ENCODE measurements around the gene HK3. TPM values are rescaled to one million over a fixed set of nuclear protein-coding genes. Genes with fewer than 3 reads are reported as not detected.

HK3 gene
- total RNA-seq, 1 donor from 2014 or later = 5.6 TPM

DNA sequence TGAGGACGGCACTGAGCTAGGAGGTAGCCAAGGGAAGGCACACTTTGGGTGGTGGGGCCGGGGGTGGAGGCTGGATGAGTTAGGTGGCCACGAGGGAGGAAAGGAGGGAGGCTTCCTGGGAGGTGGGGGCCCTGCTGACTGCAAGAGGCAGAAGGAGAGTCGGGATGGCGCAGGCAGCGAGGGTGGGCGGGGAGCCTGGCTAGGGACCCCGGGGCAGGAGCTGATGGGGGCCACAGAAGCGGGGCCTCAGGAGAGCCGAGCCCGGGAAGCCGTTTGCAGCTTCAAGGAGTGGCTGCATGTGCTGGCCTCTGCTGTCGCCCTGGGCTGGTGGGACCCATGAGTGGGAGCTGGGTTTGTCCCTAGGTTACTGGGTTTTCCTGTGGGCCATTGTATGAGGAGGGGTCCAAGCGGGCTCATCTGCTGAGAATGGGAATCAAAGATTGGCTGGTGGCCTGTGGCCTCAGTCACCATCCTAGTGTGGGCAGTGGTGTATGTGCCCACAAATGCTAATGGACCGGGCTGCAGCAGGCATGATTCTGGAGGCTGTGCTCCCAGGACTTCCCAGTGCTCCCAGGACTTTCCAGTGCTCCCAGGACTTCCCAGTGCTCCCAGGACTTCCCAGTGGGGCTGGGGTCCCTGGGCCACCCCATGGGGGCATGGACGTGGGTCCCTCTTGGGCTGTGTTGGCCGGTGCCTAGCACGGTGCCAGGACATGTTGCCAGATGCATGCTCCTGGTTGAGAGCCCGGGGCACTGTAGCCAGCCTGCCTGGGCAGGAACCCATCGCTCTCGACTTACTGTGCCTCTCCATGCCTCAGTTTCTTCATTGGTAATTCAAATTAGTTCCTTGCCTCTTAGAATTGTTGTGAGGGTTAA lies 48.5 kb downstream of the HK3 start:
- DNase-seq (ENCODE audit: low spot score) = no peak

DNA sequence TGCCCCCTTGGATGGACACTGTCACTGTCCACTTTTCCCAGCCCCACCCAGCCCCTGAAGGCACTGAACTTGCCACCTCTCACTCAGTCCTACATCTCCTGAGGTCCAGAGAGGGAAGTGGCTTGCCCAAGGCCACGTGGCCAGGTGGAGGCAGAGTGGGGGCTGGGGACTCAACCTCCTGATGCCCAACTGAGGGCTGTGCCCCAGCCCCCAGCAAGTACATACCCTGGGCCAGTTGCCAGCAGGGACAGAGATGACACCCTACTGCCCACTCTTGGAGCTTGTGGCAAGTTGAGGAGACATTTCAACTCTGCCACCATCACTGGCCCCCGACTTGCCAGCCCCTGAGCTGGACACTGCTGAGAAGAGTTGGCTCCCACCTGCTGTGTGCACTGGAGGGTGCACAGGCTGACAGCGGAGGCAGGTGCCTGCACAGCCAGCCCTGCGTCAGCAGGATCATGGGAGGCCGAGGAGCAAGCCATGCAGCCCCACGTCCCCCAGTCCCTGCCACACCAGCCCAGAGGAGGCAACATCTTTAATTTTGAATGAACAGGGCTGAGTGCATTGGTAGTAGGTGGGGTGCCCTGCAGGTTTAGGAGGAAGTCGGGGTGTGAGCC lies 49.4 kb downstream of the HK3 start:
- DNase-seq (ENCODE audit: low spot score) = no peak

DNA sequence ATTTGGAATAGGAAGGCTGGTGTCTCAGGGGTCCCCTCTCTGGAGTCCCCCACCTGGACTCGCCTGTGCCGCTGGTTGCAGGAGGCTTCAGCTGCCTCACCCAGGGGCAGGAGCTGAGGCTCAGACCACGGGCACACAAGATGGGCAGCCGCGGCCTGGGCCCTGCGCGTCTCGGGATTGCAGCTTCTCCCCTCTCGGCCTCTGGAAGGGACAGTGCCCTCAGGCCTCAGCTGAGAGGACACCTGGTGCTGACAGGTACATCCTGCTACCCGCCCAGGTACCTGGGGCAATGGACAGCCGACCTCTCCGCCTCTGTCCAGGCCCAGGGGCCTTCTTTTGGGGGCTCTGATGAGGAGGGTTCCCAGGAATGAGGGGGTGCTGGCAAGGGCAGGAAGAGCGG lies 50.5 kb downstream of the HK3 start:
- DNase-seq (ENCODE audit: low spot score) = no peak

DNA sequence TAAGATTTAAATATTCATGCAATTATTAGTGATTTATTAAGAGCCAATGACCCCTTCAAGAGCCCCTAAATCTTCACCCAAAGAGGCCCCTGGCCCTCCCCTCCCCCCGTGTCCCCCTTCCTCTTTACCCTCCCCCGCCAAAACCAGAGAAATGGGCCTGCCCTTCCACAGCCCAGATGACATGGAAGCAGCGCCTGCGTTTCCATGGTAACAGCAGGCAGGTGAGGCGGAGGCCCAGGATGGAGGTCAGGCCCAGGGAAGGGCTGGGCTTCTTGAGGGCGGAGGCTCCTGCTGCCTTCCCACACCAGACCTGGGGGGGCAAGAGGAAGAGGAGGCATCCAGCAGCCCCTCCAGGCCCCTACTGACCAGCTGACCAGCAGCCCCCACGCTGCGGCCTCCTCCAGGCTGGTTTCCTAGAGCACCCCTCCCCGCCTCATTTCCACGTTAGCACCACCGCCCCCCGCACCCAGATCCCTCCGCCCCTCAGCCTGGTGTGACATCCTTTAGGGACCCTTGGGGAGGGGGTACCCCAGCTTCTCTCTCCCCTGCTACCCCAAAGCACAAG lies 51.3 kb downstream of the HK3 start:
- DNase-seq (ENCODE audit: low spot score) = no peak

DNA sequence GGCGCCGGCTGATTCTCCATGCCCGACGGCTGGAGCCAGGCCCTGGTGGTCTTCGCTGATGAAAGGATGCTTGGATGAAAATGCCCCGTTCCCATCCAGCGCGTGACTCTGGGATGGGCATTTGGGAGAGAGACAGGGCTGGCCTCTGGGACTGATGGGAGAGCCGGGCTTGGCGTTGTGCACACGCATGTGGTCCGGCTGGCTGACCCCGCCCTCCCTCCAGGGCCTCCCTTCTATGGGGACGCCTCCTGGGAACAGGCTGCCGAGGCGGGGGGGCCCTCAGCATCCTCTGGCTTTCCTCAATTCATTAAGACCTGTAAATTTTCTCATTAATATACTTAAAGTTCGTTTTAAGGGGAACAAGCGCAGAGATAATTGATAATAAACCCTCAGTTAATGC lies 52.0 kb downstream of the HK3 start:
- no peak for DNase-seq (ENCODE audit: low spot score)

DNA sequence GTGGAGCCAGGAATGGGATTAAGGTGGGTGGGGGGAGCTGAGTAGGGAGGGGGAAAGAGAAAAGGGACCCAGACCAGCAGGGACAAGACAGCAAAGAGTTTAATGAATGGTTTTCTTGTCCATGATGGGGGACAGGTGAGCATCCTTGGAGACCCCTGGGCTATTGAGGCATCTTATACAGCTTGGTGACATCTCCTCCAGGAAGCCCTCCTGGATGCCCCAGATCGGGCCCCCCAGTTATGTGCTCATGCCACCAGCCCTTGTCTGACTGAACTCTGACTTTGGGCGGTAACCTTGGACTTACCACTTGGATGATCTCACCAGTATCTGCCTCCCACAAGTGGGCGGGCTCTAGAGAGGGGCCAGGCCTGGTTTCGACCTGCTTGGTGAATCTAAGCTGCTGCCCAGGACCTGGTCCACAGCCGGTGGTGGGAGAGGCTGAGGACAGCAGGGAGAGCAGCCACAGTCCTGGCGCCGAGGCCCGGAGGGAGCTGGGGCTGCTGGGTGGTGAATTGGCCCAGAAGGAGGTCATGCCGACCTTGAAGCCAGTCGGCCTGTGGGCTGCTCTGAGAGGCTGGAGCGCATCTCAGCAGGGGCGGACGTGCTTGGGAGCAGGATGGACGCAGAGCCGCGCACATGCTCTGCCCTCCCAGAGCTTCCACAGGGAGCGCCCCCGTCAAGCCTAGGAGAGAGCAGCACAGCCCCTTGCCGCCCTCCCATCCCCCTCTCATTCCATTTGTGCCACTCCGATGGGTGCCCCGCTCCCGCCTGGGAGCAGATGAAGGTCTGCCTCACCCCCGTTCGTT lies 52.6 kb downstream of the HK3 start:
- no peak for DNase-seq (ENCODE audit: low spot score)

DNA sequence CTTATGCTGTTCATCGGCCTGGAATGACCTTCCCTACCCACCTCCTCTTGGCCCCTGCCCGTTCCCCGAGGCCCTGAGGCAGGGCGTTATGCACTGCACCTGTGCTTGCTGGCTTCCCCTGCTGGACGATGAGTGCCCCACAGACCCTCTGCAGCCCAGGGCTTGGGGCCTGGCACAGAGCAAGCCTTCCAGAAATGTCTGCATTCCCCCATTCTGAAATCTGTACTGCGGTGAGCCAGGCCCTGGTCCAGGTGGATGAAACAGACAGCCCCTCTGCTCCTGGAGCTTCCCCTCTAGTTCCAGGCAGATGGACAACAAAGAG lies 53.8 kb downstream of the HK3 start:
- no peak for DNase-seq (ENCODE audit: low spot score)

DNA sequence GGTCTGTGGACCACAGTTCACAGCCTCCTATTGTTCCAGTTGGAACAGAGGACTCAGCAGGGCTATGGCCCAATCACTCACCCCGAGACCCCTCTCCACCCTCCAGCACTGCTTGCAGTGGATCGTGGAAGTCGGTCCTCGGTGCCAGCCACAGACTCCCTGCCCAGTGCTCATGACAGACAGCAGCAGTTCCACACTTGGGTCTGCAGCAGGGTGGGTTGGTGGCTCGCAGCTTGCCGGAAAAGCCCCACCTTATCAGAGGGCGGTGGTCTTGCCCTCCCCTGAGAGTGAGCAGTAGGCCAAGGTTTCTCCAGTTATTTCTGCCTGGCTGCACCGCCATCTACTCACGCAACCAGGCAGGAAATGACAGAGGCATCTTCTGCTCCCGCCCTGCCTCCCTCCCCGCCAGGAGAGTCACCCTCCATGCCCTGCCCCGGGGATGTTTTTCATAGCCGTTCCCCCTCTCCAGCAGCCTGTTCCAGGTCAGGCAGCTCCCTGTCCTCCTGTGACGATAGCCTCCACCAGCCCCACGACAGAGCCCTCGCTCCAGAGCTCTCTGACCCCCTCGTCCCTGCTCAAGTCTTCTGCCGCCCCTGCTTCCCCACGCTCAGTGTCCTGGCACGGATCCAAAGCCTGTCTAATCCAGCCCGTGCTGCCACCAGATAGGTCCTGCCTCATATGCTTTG lies 54.3 kb downstream of the HK3 start:
- no peak for DNase-seq (ENCODE audit: low spot score)

DNA sequence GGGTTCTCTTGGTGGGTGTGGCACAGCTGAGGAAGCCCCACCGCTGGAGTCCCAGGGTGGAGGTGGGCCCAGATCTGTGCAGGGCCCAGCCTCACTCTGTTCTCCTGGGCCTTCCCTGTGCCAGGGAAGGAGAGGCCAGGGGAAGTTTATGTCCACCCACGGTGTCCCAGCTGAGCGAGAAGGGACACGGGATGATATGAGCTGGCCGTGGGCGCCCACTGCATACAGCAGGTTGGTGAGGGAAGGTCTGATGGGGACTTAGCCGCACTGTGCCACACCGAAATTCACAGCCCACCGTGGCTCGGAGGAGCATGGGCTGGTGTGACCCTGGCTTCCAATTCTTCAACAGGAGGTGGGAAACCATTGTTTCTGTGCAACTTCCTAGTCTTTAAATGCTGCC lies 54.9 kb downstream of the HK3 start:
- no peak for DNase-seq (ENCODE audit: low spot score)

DNA sequence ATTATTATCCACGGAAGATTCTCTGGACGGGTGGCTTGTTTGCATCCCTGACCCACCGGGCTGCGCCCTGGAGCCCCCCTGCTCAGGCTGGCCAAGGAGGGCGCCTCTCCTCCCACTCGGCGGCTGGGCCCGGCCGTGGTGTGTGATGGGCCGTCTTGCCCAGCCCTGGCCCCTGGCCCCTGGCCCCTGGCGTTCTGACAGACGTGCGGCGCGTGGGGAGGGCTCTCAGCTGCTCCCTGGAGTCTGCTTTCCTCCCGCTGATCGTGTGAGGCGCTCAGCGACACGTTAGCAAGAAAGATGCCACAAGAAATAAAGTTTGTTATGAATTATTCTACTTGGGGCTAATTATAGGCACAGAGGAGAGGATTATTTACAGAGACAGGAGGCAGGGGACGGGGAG lies 55.5 kb downstream of the HK3 start:
- no peak for DNase-seq (ENCODE audit: low spot score)

DNA sequence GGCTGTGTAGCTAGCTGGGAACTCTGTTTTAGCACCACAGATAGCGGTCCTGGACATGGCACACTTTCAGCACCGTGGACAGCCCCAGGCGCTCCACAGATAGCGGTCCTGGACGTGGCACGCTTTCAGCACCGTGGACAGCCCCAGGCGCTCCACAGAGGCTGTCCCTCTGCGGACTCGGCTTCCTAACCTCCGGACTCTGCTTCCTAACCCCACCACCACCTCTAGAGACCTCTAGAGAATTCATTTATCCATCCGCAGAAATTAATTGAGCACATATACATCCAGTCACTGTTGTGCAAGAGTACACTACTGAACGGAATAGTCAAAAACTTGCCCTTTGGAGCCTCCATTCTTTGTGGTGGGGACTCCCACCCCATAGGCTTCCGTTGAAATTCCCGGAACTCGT lies 61.4 kb downstream of the HK3 start:
- DNase-seq (ENCODE audit: low spot score) = peak; percentile 83

DNA sequence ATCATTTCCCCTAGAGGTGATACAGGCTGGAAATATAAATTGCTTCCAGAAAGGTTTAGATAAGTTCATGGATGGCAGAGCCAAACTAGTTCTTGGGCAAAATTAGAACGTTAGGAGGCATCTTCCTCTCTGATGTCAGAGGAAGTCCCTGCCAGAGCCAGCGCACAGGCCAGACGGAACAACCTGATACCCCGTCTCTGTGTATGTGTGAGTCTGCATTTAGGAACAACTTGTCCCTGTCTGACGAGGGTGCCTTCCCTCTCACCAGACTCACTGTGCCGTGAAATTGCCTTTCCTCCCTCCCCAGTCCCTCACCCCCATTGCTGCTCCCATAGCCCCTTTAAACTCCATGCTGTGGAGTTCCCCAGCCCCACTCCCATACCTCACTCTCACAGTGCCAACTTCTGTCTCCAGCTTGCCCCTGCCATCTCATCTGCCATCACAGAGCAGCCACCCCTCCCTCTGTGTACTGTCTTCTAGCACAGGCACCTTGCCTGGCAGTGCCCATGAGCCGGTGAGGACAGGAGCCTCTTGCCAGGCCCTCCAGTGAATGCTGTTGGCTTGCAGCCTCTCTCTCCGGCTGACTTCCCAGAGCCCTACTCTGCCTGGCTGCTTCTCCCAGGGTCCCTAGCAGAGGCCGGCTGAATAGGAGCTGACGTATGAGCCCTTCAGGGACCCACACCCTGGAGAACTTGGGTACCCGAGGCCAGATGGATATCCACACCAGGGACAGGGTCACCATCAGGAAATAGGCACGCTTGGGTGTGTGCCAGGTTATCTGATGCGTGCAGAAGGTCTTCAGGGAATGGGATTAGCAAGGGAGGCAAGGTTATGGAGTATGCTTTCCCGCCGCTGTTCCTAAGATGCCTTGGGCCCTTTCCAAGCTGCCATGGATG lies 62.1 kb downstream of the HK3 start:
- DNase-seq (ENCODE audit: low spot score) = no peak

DNA sequence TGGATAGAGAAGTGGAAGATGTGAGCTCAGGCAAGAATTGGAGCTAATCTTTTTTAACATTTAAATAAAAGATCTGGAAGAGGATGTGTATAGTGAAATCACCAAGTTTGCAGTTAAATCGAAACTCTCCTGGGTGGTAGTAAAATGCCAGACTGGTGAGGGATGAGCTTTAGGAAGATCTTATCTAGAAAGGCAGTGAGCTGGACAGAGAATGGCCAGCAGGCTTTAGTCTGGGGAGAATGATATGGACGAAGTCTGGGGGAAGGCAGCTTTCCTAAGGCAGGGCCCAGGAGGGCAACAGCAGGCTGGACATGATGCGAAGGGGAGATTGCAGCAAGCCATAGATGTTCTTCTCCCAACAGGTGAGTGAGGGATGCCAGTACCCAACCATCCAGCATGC lies 63.2 kb downstream of the HK3 start:
- no peak for DNase-seq (ENCODE audit: low spot score)

DNA sequence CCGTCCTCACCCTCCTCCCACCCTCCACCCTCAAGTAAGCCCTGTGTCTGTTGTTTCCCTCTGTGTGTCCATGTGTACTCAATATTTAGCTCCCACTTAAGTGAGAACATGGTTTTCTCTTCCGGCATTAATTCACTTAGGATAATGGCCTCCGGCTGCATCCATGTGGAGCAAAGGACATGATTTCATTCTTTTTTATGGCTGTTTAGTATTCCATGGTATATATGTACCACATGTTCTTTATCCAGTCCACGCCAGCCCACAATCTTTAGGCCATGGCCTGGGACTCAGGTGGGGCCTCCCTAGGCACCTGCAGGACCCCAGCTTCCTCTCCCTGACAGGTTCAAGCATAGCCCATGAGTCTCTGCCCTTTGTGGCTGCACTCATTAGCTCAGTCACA lies 65.9 kb downstream of the HK3 start:
- no peak for DNase-seq (ENCODE audit: low spot score)

DNA sequence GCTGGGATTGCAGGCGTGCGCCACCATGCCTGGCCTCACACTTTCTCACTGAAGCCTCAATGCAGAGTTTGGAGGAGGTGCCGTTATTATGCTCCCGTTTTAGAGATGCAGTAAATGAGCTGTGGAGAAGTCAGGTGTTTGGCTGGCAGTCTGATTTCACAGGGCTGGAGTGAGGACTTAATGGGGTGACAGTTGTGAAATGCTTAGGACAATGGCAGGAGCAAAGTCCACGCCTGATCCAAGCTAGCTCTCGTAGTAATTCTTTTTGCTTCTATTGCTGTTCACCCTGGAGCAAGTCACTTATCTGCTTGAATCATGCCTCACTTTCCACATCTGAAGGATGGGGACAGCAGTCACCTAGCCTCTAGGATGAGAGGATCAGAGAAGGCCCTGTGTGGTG lies 67.0 kb downstream of the HK3 start:
- DNase-seq (ENCODE audit: low spot score) = no peak

DNA sequence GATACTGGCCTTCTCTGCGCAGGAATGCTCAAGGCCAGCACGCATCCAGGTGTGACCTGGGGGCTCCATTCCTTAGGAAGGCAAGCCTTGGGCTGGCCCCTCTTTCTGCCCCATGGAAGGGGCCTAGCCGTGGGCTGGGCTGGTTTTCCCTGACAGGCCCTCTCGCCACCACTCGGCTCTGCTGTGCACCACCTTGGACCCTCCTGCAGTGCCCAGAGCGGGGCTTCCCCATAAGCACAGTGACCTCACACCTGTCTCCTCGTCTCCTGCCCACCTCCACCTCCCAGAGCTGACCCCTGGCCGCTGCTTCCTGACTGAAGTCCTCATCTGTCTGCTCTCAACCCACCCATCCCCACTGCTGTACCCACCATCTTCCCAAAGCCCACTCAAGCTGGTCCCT lies 67.7 kb downstream of the HK3 start:
- no peak for DNase-seq (ENCODE audit: low spot score)

DNA sequence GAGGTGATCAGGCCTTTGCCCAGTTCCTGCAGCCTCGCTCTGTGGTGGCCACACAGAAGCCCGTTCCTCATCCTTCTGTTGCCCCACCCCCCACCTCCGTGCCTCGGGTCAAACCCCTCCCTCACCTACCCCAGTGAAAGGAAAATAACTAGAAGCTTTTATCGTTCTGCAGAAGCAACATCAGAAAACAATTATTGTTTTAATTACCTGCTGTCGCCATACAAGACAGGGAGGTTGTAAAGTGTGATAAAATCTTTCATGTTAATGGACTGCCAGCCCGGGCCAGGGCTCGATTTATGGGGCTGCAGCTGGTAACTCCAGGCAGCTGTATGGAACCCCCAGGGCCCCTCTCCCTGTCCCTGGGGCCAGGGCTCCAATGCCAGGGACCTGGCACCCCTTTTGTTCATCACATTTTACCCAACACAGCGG lies 68.1 kb downstream of the HK3 start:
- DNase-seq (ENCODE audit: low spot score) = no peak
